22Rv1 (cell line): Measurements from ENCODE around the gene KDM4C.

Source experiments
- H3K27ac ChIP-seq: fragments of 450-650 bp; 2 replicates; pipeline ENCODE4 v1.5.1; 2017
- CTCF ChIP-seq: fragments of 450-650 bp; IDR thresholded peaks from 2 replicates; pipeline ENCODE4 v1.5.1; 2017; ENCODE audit warnings: mild to moderate bottlenecking
- ZFX ChIP-seq: fragments of 450-650 bp; IDR thresholded peaks from 2 replicates; pipeline ENCODE4 v1.6.1; 2017; ENCODE audit warnings: antibody characterized with exemption, borderline replicate concordance

KDM4C gene

GRCh38 chr9:7119612-7120011 lies 361.8 kb downstream of the KDM4C start:
- TF ChIP-seq ZFX (no peak), CTCF (no peak)

GRCh38 chr9:7121055-7121454 lies 363.3 kb downstream of the KDM4C start:
- no peak overlapping the region for H3K27ac ChIP-seq
- TF ChIP-seq ZFX, result no peak
- no peak for TF ChIP-seq CTCF

More at GRCh38 chr9:7119612-7120011, 361.8 kb downstream of the KDM4C start:
- H3K27ac ChIP-seq, result no peak overlapping the region

GRCh38 chr9:7121664-7122063 lies 363.9 kb downstream of the KDM4C start:
- TF ChIP-seq CTCF (no peak), ZFX (no peak)
- no peak overlapping the region for H3K27ac ChIP-seq

- no peak overlapping the region for H3K27ac ChIP-seq
- TF ChIP-seq ZFX (no peak), CTCF (no peak)
Measured at GRCh38 chr9:7123743-7124142, 366.0 kb downstream of the KDM4C start.

- H3K27ac ChIP-seq, result no peak overlapping the region
- TF ChIP-seq ZFX (no peak), CTCF (no peak)
Measured at GRCh38 chr9:7125231-7125630, 367.5 kb downstream of the KDM4C start.

- no peak overlapping the region for H3K27ac ChIP-seq
- TF ChIP-seq CTCF, result no peak
- TF ChIP-seq ZFX, result no peak
Measured at GRCh38 chr9:7129391-7129790, 371.6 kb downstream of the KDM4C start.

- TF ChIP-seq CTCF (no peak), ZFX (no peak)
- H3K27ac ChIP-seq, result no peak overlapping the region
Measured at GRCh38 chr9:7130266-7130820, 372.6 kb downstream of the KDM4C start.
